ENCODE data around the gene SLC45A3. TPM values are rescaled to one million over a fixed set of nuclear protein-coding genes. Genes with fewer than 3 reads are reported as not detected.

Gene SLC45A3
- total and polyA plus RNA-seq, 2 experiments from 2014 or later: 3.8 to 10.4 TPM

DNA sequence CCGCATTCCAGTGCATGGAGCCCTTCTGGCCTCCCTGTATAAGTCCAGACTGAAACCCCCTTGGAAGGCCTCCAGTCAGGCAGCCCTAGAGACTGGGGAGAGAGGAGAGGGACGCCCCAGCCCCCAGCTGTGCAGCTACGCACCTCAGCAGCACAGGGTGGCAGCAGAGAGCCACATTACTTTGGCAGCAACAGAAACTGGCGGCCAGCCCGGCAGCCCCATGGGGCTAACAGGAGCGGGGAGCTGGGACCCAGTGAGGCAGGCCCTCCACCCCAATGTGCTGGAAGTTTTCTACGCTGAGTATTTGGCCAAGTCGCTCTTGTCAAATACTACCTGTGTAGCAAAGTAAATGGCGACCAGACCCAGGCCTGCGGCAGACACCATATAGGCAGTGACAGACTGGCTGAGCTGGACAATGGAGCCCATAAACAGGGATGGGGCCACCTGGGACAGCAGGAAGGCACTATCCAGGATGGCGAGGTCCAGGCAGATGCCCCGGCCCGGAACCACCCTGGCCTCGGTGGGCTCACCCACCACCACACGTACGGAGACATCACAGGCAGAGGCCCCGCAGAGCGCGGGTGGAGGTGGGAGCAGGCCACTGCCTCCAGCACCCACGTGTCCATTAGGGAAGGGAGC, 21.2 kb downstream of the SLC45A3 start:
- no peaks in the 10 kb centered on the region for H3K9me3 ChIP-seq (ENCODE audit: low read depth)
- no peaks in the 10 kb centered on the region for H3K27me3 ChIP-seq
- TF ChIP-seq, protein P1, sequence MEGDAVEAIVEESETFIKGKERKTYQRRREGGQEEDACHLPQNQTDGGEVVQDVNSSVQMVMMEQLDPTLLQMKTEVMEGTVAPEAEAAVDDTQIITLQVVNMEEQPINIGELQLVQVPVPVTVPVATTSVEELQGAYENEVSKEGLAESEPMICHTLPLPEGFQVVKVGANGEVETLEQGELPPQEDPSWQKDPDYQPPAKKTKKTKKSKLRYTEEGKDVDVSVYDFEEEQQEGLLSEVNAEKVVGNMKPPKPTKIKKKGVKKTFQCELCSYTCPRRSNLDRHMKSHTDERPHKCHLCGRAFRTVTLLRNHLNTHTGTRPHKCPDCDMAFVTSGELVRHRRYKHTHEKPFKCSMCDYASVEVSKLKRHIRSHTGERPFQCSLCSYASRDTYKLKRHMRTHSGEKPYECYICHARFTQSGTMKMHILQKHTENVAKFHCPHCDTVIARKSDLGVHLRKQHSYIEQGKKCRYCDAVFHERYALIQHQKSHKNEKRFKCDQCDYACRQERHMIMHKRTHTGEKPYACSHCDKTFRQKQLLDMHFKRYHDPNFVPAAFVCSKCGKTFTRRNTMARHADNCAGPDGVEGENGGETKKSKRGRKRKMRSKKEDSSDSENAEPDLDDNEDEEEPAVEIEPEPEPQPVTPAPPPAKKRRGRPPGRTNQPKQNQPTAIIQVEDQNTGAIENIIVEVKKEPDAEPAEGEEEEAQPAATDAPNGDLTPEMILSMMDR (IDR thresholded peaks at IDR 0.05; ENCODE audit: low read depth, low read length): peak; percentile 94
- no peak overlapping the region for H3K27ac ChIP-seq
- no peak overlapping the region for H3K4me3 ChIP-seq
- H3K36me3 ChIP-seq: no peaks in the 10 kb centered on the region
- DNase-seq (ENCODE audit: low read depth in 1 of 2, low spot score in 1 of 2): peak; percentile 76 to 85
- H3K4me1 ChIP-seq (ENCODE audit: low read depth): no peaks in the 10 kb centered on the region

DNA sequence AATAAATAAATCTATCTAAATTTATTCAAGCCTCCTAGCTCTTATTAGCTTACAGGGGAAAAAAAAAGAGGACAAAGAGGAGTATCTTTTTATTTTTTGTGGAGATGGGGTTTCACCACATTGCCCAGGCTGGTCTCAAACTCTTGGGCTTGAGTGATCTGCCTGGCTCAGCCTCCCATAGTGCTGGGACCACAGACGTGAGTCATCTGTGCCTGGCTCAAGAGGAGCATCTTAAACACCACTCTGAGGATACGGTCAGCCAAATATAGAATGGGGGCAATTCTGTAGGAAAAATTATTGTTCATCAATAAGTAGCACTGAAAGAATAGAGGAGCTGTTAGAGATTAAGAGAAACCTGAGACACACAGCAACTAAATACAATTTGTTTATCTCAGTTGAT, 24.1 kb downstream of the SLC45A3 start:
- no peaks in the 10 kb centered on the region for H3K36me3 ChIP-seq
- H3K4me1 ChIP-seq (ENCODE audit: low read depth): no peaks in the 10 kb centered on the region
- TF ChIP-seq, protein P1 (IDR thresholded peaks at IDR 0.05; ENCODE audit: low read depth, low read length): no peak
- no peak for DNase-seq (ENCODE audit: low read depth in 1 of 2, low spot score in 1 of 2)
- no peaks in the 10 kb centered on the region for H3K9me3 ChIP-seq (ENCODE audit: low read depth)
- no peaks in the 10 kb centered on the region for H3K27me3 ChIP-seq
- no peak overlapping the region for H3K27ac ChIP-seq
- no peak overlapping the region for H3K4me3 ChIP-seq

DNA sequence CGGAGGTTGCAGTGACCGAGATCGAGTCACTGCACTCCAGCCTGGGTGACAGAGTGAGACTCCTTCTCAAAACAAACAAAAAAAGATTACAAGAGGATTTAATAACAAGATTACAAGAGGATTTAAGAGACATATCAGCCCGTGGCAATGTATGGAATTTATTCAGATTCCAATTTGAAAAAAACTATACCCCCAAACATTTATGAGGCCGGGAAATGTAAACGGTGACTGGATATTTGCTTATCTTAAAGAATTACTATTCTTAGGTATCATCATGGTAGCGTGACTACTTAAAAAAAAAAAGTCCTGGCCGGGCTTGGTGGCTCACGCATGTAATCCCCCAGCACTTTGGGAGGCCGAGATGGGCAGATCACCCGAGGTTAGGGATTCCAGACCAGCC, 27.3 kb downstream of the SLC45A3 start:
- Histone ChIP-seq H3K27ac (no peak overlapping the region), H3K9me3 (ENCODE audit: low read depth) (no peaks in the 10 kb centered on the region), H3K27me3 (no peaks in the 10 kb centered on the region), H3K4me3 (no peak overlapping the region), H3K36me3 (no peaks in the 10 kb centered on the region), H3K4me1 (ENCODE audit: low read depth) (peaks cover 8% of the 10 kb centered on the region)
- TF ChIP-seq, protein P1 (IDR thresholded peaks at IDR 0.05; ENCODE audit: low read depth, low read length): no peak
- DNase-seq (ENCODE audit: low read depth in 1 of 2, low spot score in 1 of 2): no peak

DNA sequence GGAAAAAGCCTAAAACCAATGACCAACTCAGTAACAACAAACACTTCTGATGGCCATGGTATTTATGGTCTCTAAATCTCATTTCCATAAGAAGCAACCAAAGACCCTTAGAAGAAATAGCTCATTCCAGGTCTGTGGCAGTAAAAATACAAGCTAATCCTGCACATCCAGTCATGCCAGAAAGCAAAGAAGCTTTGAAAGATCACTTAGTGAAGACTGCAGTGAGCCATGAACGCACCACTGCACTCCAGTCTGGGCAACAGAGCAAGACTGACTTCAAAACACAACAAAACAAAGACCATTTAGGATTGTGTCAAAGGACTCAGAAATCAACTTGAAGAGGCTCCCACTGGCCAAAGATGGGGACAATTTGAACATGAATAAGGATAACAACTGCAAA, 30.1 kb downstream of the SLC45A3 start:
- DNase-seq (ENCODE audit: low read depth in 1 of 2, low spot score in 1 of 2): no peak
- TF ChIP-seq, protein P1 (IDR thresholded peaks at IDR 0.05; ENCODE audit: low read depth, low read length): no peak
- Histone ChIP-seq H3K4me1 (ENCODE audit: low read depth) (peaks cover 8% of the 10 kb centered on the region), H3K9me3 (ENCODE audit: low read depth) (no peaks in the 10 kb centered on the region), H3K27ac (no peak overlapping the region), H3K27me3 (no peaks in the 10 kb centered on the region), H3K36me3 (no peaks in the 10 kb centered on the region), H3K4me3 (no peak overlapping the region)

DNA sequence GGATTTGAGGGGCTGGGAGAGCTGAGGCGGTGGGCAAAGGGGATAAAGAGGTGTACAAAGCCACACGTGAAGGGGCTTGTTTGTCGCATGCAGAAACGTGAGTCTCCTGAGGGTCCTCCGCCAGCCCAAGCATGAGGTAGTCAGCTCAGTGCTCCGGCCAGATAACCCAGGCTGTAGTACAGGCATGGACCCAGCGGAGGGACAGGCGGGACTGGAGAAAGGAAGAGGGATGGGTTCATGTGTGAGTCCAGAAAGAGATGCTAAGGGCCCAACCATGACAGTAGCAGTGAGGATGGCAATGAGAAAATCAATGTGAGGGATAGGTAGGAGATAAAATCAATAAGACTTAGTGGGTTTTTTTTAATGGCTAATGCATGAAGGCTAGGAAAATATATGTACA, 34.8 kb downstream of the SLC45A3 start:
- Histone ChIP-seq H3K4me3 (no peak overlapping the region), H3K27me3 (no peaks in the 10 kb centered on the region), H3K9me3 (ENCODE audit: low read depth) (no peaks in the 10 kb centered on the region), H3K36me3 (no peaks in the 10 kb centered on the region), H3K27ac (no peak overlapping the region), H3K4me1 (ENCODE audit: low read depth) (peaks cover 8% of the 10 kb centered on the region)
- TF ChIP-seq, protein P1 (IDR thresholded peaks at IDR 0.05; ENCODE audit: low read depth, low read length): no peak
- no peak for DNase-seq (ENCODE audit: low read depth in 1 of 2, low spot score in 1 of 2)
